Panc1 (cell line): ENCODE data around the gene CRIP3. TPM values are rescaled to one million over a fixed set of nuclear protein-coding genes. Genes with fewer than 3 reads are reported as not detected.

Experiments
- ATAC-seq: fragments of 200-7000 bp; cut with Tn5 transposase; 2 replicates; pipeline ENCODE4 v1.9.1; 2020; ENCODE audit warnings: mild to moderate bottlenecking, moderate library complexity
- BruUV-seq: library from RNA; stranded (reverse); fragments of 400-500 nt; replicated peaks from 2 replicates; lab custom pipeline; 2021; lab: Mats Ljungman, UMichigan
- CTCF ChIA-PET: fragments of 300-600 bp; sonication (Branson Sonifier 250); formaldehyde crosslinking; loops from one replicate; lab custom pipeline; 2022; ENCODE audit warnings: antibody characterized with exemption; lab: Charles Lee
- POLR2A ChIA-PET: fragments of 300-600 bp; sonication (Branson Sonifier 250); formaldehyde crosslinking; loops from one replicate; lab custom pipeline; 2022; ENCODE audit warnings: antibody characterized with exemption; lab: Charles Lee
- DNase-seq: peaks from one replicate; pipeline ENCODE4 v3.0.0-alpha.2; 2010; ENCODE audit warnings: low read depth, low spot score
- H3K27ac ChIP-seq: 2 replicates; pipeline ENCODE4 v1.5.1; 2011; ENCODE audit warnings: mild to moderate bottlenecking, low read length, inconsistent platforms
- H3K27me3 ChIP-seq: fragments of 200-500 bp; sonication (Bioruptor generic); 2 replicates; pipeline ENCODE4 v1.6.0; 2014; ENCODE audit warnings: low read length, inconsistent platforms; ENCODE audit not compliant: control insufficient read depth, insufficient read depth
- H3K36me3 ChIP-seq: fragments of 200-500 bp; sonication (Bioruptor generic); 2 replicates; pipeline ENCODE4 v1.5.1; 2014; ENCODE audit warnings: inconsistent platforms, mild to moderate bottlenecking, low read length, moderate library complexity; ENCODE audit not compliant: control insufficient read depth, insufficient read depth
- H3K4me1 ChIP-seq: 2 replicates; pipeline ENCODE4 v1.5.1; 2011; ENCODE audit warnings: inconsistent platforms, mild to moderate bottlenecking, low read length, moderate library complexity; ENCODE audit not compliant: control insufficient read depth, insufficient read depth
- H3K4me3 ChIP-seq, 2 experiments: 2 replicates each; pipeline ENCODE4 v1.5.1; 2011 to 2012; ENCODE audit warnings: low read depth in 2 of 2, low read length in 2 of 2, mild to moderate bottlenecking in 2 of 2, inconsistent platforms in 1 of 2, moderate library complexity in 1 of 2
- H3K9me3 ChIP-seq: fragments of 200-500 bp; sonication (Bioruptor generic); 2 replicates; pipeline ENCODE4 v1.5.1; 2014; ENCODE audit warnings: low read depth, mild to moderate bottlenecking, inconsistent platforms, low read length, moderate library complexity; ENCODE audit not compliant: control insufficient read depth, insufficient read depth
- CTCF ChIP-seq: fragments of 450-650 bp; IDR thresholded peaks from 2 replicates; pipeline ENCODE4 v1.5.1; 2017; ENCODE audit warnings: mild to moderate bottlenecking
- POLR2AphosphoS5 ChIP-seq: IDR thresholded peaks from 2 replicates; pipeline ENCODE4 v1.6.1; 2012; ENCODE audit warnings: mild to moderate bottlenecking, low read depth, low read length, moderate library complexity
- REST ChIP-seq, 2 experiments: IDR thresholded peaks; 2 replicates each; pipeline ENCODE4 v1.6.1; 2011 to 2012; ENCODE audit warnings: low read depth in 2 of 2, control low read depth in 1 of 2, low read length in 1 of 2, mild to moderate bottlenecking in 1 of 2, moderate library complexity in 1 of 2; ENCODE audit not compliant: insufficient read depth in 1 of 2
- SIN3A ChIP-seq: IDR thresholded peaks from 2 replicates; pipeline ENCODE4 v1.6.1; 2012; ENCODE audit warnings: low read depth, mild to moderate bottlenecking, low read length, moderate library complexity, borderline replicate concordance; ENCODE audit not compliant: insufficient read depth
- TCF7L2 ChIP-seq: IDR thresholded peaks from 2 replicates; pipeline ENCODE4 v1.6.1; 2011; ENCODE audit warnings: mild to moderate bottlenecking, low read depth, low read length, inconsistent platforms
- in situ Hi-C: cut with HindIII; loops from 2 replicates; pipeline ENCODE4 v1.10.0; 2016; ENCODE audit warnings: low sequenced_read_pairs, low pct_unique_long_range_greater_than_20kb
- intact Hi-C: fragments of 100-400 bp; cut with micrococcal nuclease; formaldehyde crosslinking; loops from one replicate; pipeline ENCODE4 v1.10.0; 2022; ENCODE audit not compliant: unreplicated experiment
- total RNA-seq: library from RNA; stranded (reverse); gene quantifications from one replicate; pipeline ENCODE4 v1.2.1, GENCODE V29; 2021; ENCODE audit not compliant: unreplicated experiment

Gene CRIP3
- total RNA-seq, 1 experiment from 2014 or later, result 0.64 TPM

- no peaks in the 10 kb centered on the region; the same call in 1 of the 2 replicates for H3K27me3 ChIP-seq
- in situ Hi-C loops (no loop called here), intact Hi-C loops (no loop called here)
- TF ChIP-seq REST (IDR thresholded peaks at IDR 0.05; ENCODE audit: insufficient read depth in 1 of 2, low read depth in 2 of 2, low read length in 1 of 2), result no peak
- no peak for TF ChIP-seq POLR2AphosphoS5
- TF ChIP-seq SIN3A, result no peak
- no peak for TF ChIP-seq TCF7L2
- TF ChIP-seq CTCF, result no peak
- no peak overlapping the region for H3K27ac ChIP-seq
- no peaks in the 10 kb centered on the region for H3K36me3 ChIP-seq
- H3K4me3 ChIP-seq, result peak overlapping the region in 1 of 2 experiments; percentile 23; a peak in 2 of 4 replicates
- ChIA-PET POLR2A (no interaction called here), CTCF (no interaction called here)
- ATAC-seq, result peak; percentile 70
- H3K9me3 ChIP-seq, result no peaks in the 10 kb centered on the region
- BruUV-seq, result no TSS peak
- H3K4me1 ChIP-seq, result no peaks in the 10 kb centered on the region; the same call in 1 of the 2 replicates
- no peak for DNase-seq
Measured at GRCh38 chr6:43283905-43284304, 24.7 kb downstream of the CRIP3 start.

DNA sequence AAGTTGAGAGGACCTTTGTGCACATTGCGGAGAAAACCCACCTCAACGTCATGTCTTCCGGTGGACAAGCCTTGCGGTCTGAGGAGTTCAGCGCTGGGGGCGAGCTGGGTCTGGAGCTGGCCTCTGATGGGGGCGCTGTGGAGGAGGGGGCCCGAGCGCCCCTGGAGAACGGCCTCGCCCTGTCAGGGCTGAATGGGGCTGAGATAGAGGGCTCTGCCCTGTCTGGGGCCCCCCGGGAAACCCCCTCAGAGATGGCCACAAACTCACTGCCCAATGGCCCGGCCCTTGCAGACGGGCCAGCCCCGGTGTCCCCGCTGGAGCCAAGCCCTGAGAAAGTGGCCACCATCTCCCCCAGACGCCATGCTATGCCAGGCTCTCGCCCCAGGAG is 25.1 kb downstream of the CRIP3 start:
- intact Hi-C loops, result no loop called here
- TF ChIP-seq TCF7L2, result no peak
- no peak for TF ChIP-seq CTCF
- TF ChIP-seq REST (IDR thresholded peaks at IDR 0.05; ENCODE audit: insufficient read depth in 1 of 2, low read depth in 2 of 2, low read length in 1 of 2), result no peak
- no peak for TF ChIP-seq POLR2AphosphoS5
- no peak for TF ChIP-seq SIN3A
- H3K4me1 ChIP-seq, result no peaks in the 10 kb centered on the region; the same call in 1 of the 2 replicates
- ATAC-seq (no peak; the same call in 1 of the 2 replicates), DNase-seq (no peak)
- ChIA-PET CTCF (no interaction called here), POLR2A (no interaction called here)
- no peaks in the 10 kb centered on the region for H3K9me3 ChIP-seq
- no peaks in the 10 kb centered on the region; the same call in 1 of the 2 replicates for H3K27me3 ChIP-seq
- no peak overlapping the region for H3K27ac ChIP-seq
- in situ Hi-C loops, result no loop called here
- no TSS peak for BruUV-seq
- H3K4me3 ChIP-seq, result peak overlapping the region in 1 of 2 experiments; percentile 23; a peak in 2 of 4 replicates
- H3K36me3 ChIP-seq, result no peaks in the 10 kb centered on the region
